T-helper 22 cell (primary cell): ENCODE measurements around the gene GAA.

Experiments
- DNase-seq: peaks from one replicate; pipeline ENCODE4 v3.0.0-alpha.2; 2020; ENCODE audit warnings: low read depth

The GAA gene

GRCh38 chr17:80104321-80104955 is 3.1 kb downstream of the GAA start:
- DNase-seq, result no peak

- no peak for DNase-seq
Observed at GRCh38 chr17:80104956-80105375, 3.6 kb downstream of the GAA start.

- no peak for DNase-seq
Observed at GRCh38 chr17:80105762-80106161, 4.4 kb downstream of the GAA start.

DNA sequence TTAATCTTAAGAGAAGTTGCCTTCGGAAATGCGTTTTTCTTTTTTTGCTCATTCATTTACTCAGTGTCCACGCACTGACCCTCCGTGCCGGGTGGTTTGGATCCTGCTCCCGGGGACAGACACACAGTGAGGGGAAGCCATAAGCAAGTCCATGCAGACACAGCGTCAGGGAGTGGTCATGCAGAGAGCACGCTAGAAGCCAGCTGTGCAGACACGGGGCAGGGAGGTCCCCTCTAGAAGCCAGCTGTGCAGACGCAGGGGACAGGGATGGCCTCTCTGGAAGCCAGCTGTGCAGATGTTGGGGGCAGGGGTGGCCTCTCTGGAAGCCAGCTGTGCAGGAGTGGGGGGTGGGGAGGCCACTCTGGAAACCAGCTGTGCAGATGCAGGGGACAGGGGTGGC is 4.8 kb downstream of the GAA start:
- DNase-seq, result no peak

DNA sequence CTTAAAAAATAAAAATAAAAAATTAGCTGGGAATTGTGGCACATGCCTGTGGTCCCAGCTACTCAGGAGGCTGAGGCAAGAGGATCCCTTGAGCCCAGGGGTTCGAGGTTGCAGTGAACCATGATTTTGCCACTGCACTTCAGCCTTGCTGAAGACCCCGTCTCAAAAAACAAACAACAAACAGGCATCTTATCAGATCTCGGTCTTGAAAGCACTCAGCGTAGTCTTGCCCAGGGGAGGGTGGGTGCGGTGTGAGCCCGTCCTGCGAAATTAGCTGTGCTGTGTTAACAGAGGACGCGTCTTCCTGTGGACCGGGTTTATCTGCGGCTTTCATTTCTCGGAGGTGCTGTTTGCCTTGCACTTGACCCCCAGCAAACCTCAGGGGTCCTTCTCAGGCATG is 5.4 kb downstream of the GAA start:
- DNase-seq, result no peak

GRCh38 chr17:80107231-80108021 is 6.0 kb downstream of the GAA start:
- no peak for DNase-seq

DNA sequence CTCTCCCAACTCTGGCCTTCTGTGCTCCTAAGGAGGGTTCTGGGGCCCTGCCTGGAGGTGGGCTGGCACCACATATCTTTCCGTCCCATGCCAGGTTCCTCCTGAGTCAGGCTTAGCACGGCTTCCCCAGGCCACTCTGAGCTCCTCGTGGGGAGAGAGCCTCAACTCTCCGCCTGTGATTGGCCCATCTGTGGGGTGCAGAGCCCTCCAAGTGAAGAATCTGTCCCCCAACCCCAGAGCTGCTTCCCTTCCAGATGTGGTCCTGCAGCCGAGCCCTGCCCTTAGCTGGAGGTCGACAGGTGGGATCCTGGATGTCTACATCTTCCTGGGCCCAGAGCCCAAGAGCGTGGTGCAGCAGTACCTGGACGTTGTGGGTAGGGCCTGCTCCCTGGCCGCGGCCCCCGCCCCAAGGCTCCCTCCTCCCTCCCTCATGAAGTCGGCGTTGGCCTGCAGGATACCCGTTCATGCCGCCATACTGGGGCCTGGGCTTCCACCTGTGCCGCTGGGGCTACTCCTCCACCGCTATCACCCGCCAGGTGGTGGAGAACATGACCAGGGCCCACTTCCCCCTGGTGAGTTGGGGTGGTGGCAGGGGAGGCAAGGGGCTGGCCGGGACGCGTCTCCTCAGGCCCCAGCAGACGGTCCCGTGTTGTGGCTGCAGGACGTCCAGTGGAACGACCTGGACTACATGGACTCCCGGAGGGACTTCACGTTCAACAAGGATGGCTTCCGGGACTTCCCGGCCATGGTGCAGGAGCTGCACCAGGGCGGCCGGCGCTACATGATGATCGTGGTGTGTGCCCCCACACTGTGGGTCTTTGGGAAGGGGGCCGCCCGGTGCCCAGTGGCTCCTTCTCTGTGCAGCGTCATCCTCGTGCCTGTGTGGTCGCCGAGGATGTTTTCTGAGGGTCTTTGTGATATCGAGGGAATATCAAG is 6.9 kb downstream of the GAA start:
- no peak for DNase-seq

- no peak for DNase-seq
Observed at GRCh38 chr17:80109066-80109660, 7.8 kb downstream of the GAA start.

DNA sequence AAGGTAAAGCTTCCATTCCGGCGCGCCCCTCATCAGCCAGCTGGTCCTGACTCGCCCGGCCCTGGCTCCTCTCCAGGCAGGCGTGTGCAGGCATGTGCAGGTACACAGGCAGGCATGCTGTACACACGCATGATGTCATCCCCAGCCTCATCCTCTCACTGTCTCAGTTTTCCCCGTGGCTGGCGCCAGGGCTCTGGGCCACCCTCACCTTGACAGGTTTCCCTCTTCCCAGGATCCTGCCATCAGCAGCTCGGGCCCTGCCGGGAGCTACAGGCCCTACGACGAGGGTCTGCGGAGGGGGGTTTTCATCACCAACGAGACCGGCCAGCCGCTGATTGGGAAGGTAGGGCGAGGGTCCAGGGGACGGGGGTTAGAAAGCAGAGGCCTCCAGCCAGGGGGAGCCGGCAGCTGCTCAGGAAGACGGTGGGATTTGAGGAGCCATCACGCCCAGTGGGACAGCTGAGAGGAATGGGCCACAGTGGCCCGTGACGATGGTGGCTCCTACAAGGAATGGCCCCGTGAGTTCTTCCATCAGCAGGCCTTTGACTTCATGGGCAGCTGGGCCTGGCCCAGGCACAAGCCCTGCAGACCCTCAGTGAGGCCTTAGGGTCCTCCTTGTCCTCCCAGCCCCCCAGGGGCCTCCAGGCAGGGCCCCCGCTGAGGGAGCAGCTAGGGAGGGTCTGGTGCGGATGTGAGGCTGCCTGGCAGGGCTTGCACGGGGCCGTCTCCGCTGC is 8.5 kb downstream of the GAA start:
- no peak for DNase-seq

DNA sequence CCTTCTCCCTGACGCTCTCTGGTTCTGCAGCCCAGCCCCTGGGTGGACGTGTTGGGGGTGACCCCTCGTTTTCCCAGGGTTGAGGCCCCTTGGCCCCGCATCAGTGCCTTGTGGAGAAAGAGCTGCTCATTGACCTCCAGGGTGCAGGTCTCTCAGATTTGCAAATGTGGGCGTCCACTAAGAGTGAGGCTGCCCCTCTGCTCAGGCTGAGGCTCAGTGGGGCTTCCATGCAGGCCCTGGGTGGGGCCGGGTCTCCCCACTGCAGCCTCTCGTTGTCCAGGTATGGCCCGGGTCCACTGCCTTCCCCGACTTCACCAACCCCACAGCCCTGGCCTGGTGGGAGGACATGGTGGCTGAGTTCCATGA is 9.0 kb downstream of the GAA start:
- DNase-seq, result no peak

DNA sequence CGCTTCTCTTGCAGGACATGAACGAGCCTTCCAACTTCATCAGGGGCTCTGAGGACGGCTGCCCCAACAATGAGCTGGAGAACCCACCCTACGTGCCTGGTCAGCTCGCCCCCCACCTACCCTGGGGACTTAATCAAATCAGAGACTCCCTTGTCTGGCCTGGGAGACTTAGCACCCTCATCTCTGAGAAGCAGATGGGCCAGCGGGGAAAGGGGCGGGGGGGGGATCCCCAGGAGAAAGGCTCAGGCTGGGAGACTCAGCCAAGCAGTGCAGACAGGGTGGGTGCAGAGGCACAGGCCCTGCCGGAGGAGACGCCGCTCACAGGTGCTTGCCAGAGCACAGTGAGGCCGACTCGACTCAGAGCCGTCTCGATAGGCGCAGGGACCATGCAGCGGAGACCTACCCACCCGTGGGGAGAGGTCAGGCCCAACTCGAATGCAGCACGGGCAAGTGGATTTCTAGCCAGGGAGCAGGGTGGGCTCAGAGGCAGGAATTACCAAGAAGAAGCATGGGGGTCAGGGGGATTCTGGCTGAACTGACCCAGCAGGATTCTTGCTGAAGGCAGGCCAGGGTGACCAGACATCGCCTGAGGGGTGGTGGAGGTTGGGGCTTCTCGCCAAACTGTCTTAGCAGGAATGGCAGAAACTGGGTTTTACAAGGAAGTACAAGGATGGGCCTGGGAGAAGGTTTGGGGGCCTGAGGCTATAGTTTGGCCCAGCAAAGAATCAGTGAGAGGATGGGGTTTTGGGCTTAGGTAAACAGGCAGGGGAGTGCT is 9.7 kb downstream of the GAA start:
- DNase-seq, result no peak

DNA sequence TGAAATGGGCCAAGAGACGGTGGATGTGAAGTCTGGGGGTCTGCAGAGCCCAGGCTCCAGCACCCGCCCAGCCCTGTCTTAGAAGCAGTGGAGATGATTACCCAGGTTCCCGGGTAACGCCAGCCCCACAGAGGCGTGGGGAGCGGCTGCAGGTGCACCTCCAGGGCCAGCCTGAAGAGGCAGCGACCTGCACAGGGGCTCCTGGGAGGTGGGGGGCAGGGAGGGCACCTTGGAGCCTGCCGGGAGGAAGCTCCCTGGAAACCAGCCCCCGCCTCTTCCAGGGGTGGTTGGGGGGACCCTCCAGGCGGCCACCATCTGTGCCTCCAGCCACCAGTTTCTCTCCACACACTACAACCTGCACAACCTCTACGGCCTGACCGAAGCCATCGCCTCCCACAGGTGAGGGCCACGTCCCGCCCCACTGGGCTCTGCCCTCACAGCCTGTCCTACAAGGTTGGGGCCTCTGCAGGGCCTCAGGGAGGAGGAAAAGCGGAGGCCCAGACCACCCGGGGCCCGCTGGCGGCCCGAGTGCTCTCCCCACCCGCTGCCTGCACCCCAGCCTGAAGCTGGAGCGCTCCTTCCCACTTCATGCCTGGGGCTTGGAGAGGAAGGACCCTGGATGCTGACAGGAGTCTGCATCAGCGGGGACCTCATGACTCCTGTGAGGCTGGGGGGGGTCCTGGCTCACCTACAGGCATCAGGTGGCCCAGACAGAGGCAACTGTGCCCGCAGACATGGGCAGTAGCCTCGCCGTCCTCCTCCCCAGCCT is 10.5 kb downstream of the GAA start:
- no peak for DNase-seq

DNA sequence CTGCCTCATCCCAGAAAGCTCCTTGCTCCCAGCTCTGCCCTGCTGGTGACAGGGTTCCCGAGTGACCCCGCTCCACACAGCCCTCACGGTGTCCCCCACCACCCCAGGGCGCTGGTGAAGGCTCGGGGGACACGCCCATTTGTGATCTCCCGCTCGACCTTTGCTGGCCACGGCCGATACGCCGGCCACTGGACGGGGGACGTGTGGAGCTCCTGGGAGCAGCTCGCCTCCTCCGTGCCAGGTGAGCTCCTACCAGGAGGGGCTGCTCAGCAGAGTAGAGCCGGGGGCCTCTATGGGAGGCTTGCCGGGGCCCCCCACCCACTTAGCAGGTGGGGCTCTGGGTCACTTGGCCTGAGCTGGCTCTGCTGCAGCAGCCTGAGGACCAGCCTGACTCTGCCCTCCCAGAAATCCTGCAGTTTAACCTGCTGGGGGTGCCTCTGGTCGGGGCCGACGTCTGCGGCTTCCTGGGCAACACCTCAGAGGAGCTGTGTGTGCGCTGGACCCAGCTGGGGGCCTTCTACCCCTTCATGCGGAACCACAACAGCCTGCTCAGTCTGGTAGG is 11.2 kb downstream of the GAA start:
- no peak for DNase-seq

DNA sequence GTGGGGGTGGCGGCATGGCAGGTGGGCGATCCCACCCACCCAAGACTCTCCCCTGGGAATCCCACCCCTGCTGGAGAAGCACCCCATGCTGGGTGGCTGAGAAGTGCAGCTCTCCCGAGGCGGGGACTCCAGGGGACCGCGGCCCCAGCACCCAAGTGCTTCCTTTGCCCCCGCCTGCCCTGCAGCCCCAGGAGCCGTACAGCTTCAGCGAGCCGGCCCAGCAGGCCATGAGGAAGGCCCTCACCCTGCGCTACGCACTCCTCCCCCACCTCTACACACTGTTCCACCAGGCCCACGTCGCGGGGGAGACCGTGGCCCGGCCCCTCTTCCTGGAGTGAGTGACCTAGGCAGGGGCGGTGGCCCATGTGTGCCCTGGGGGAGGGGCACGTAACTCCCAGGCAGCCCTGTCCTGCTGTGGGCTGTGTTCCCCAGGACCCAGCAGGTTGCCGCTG is 11.7 kb downstream of the GAA start:
- DNase-seq, result no peak

DNA sequence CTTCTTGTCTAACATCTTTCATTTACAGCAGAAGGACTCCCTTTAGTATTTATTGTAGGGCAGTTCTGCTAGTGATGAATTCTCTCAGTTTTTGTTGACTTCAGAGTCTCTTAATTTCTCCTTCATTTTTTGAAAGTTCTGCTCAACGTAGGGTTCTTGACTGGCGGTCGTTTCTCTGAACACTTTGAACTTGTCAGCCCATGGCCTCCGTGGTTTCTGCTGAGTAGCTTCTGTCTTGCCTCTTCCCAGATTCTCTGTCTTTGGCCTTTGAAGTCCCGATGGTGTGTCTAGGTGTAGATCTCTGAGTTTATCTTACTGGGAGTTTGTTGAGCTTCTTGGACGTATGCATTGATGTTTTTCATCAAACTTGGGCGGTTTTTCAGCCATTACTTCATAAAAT is 13.4 kb downstream of the GAA start:
- DNase-seq, result no peak

GRCh38 chr17:80115159-80115558 is 13.8 kb downstream of the GAA start:
- no peak for DNase-seq

DNA sequence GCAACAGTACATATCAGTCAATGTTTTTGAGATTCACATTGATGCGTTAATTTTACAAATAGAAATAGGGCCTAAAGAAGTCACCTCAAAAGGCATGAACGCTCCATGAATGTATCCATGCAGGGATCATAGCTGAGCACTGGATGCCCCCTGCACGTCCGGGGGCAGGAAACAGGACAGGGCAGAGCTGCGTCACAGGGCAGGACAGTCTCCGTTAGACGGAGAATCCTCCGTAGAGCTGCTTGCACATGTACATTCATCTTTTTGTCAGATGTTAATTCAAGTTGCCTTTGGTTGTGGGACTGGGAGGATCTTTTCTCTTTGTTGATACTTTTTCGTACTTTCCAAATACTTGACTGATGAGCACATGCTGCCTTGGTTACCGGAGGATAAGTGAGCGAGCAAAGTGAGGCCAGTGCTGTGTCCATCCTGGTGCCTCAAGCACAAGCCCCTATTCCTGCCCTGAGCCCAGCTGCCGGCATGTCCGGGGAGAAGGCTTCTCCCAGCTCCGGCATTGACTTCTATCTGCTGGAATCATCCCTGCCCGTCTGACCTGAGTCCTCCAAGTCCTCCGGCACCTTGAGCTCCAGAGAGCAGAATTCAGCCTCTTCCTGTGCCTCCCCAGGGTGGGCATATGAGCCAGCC is 15.0 kb downstream of the GAA start:
- DNase-seq, result no peak

DNA sequence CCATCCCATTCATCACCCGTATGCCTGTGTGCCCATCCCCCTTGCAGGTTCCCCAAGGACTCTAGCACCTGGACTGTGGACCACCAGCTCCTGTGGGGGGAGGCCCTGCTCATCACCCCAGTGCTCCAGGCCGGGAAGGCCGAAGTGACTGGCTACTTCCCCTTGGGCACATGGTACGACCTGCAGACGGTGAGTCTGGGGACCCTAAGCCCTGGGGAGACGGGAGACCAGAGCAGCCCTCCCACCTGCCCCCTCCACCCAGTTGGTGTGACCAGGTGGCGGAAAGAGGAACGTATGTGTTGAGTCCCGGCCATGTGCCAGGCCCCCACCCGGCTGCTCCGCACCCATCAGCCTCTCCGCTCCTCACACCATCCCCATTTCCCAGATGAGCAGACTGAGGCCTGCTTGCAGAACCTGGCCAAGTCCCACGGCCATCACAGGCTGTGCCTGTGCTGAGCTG is 15.6 kb downstream of the GAA start:
- DNase-seq, result no peak
